Ascending aorta (tissue), 2 donors: ENCODE data around the gene ATG10. TPM values are rescaled to one million over a fixed set of nuclear protein-coding genes. Genes with fewer than 3 reads are reported as not detected.
A peak's percentile ranks its signal among the peaks of the same experiment; 100 is the strongest.
"Not testable (repeated sequence)": the region's sequence is repeated elsewhere in the genome, so short reads cannot be mapped to it uniquely, and the experiment has no call there.

Experiments
- DNase-seq, 2 donors: peaks; one replicate each; pipeline ENCODE4 v3.0.0-alpha.2; 2019; ENCODE audit warnings: low spot score in 2 of 2
- H3K27ac ChIP-seq, 2 donors: fragments of 200-600 bp; sonication (generic); one replicate each; pipeline ENCODE4 v1.5.1; 2016 to 2017; ENCODE audit warnings: mild to moderate bottlenecking in 1 of 2
- H3K27me3 ChIP-seq: fragments of 200-600 bp; sonication (generic); one replicate; pipeline ENCODE4 v1.5.1; 2017
- H3K36me3 ChIP-seq, 2 donors: fragments of 200-600 bp; sonication (generic); one replicate each; pipeline ENCODE4 v1.5.1; 2016
- H3K4me1 ChIP-seq, 2 donors: fragments of 200-600 bp; sonication (generic); one replicate each; pipeline ENCODE4 v1.5.1; 2016 to 2017; ENCODE audit warnings: mild to moderate bottlenecking in 1 of 2
- H3K4me3 ChIP-seq, 2 donors: fragments of 200-600 bp; sonication (generic); one replicate each; pipeline ENCODE4 v1.5.1; 2016 to 2017; ENCODE audit warnings: mild to moderate bottlenecking in 1 of 2
- H3K9me3 ChIP-seq, 2 donors: fragments of 200-600 bp; sonication (generic); one replicate each; pipeline ENCODE4 v1.5.1; 2016
- intact Hi-C: fragments of 100-400 bp; cut with DNase I; formaldehyde crosslinking; loops from one replicate; pipeline ENCODE4 v1.15.1; 2023
- total RNA-seq: library from RNA; depleted of rRNA; stranded (reverse); fragments of >200 nt; gene quantifications from one replicate; pipeline ENCODE4 v1.1.0, GENCODE V29; 2016
- TF ChIP-seq, protein P1 (sequence below), 3 experiments: fragments of 200-600 bp in 2 of 3; fragments of 450-650 bp in 1 of 3; sonication (generic) in 2 of 3; IDR thresholded peaks; one replicate each; pipeline ENCODE4 v1.5.1; 2016 to 2019; ENCODE audit warnings: antibody characterized with exemption in 3 of 3, mild to moderate bottlenecking in 1 of 3, moderate library complexity in 1 of 3

ATG10 gene
- total RNA-seq, 1 donor from 2014 or later = 8.4 TPM

DNA sequence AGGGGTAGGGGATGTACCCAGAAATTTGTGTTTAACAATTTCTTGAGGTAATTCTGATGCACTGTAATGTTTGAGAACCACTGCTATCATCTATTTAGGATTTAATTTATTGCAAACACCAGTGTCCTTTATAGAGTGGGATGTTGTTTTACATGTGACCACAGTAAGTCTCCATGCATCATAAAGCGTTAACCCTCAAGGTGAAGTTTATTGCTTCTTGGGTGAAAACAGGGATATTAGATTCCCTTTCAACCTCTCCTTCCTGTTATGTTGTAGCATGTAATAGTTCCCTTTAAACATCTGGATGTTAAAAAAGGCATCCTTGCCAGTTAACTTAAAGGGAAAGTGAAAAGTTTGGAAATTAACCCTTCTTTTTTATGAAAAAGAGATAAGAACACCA is 35.8 kb upstream of the ATG10 start:
- Histone ChIP-seq H3K27me3 (no peaks in the 10 kb centered on the region), H3K4me1 (no peaks in the 10 kb centered on the region), H3K27ac (no peak overlapping the region), H3K9me3 (no peaks in the 10 kb centered on the region), H3K4me3 (no peak overlapping the region), H3K36me3 (no peaks in the 10 kb centered on the region)
- intact Hi-C loops = no loop called here
- TF ChIP-seq, protein P1, sequence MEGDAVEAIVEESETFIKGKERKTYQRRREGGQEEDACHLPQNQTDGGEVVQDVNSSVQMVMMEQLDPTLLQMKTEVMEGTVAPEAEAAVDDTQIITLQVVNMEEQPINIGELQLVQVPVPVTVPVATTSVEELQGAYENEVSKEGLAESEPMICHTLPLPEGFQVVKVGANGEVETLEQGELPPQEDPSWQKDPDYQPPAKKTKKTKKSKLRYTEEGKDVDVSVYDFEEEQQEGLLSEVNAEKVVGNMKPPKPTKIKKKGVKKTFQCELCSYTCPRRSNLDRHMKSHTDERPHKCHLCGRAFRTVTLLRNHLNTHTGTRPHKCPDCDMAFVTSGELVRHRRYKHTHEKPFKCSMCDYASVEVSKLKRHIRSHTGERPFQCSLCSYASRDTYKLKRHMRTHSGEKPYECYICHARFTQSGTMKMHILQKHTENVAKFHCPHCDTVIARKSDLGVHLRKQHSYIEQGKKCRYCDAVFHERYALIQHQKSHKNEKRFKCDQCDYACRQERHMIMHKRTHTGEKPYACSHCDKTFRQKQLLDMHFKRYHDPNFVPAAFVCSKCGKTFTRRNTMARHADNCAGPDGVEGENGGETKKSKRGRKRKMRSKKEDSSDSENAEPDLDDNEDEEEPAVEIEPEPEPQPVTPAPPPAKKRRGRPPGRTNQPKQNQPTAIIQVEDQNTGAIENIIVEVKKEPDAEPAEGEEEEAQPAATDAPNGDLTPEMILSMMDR (IDR thresholded peaks at IDR 0.05) = no peak
- DNase-seq = no peak

DNA sequence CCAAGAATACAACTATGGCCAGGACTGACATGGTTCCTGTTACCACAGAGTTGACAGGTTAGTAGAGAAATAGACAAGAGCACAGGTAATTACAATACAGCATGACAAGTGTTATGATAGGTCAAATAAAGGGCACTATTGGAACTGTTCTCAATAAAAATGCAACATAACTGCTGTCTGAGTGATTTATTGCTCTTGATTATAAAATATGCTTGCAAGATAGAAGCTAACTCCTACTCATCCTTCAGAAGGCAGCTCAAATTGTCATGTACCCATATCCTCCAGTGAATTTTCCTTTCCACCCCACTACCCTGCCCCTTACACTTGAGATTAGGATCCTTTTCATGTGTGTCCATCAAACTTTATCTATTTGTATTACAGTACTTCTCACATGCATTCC is 35.1 kb upstream of the ATG10 start:
- H3K27ac ChIP-seq = no peak overlapping the region
- intact Hi-C loops = no loop called here
- H3K36me3 ChIP-seq = no peaks in the 10 kb centered on the region
- H3K4me1 ChIP-seq = no peaks in the 10 kb centered on the region
- H3K27me3 ChIP-seq = no peaks in the 10 kb centered on the region
- DNase-seq = no peak
- H3K4me3 ChIP-seq = no peak overlapping the region
- H3K9me3 ChIP-seq = no peaks in the 10 kb centered on the region
- TF ChIP-seq, protein P1 (IDR thresholded peaks at IDR 0.05) = no peak

DNA sequence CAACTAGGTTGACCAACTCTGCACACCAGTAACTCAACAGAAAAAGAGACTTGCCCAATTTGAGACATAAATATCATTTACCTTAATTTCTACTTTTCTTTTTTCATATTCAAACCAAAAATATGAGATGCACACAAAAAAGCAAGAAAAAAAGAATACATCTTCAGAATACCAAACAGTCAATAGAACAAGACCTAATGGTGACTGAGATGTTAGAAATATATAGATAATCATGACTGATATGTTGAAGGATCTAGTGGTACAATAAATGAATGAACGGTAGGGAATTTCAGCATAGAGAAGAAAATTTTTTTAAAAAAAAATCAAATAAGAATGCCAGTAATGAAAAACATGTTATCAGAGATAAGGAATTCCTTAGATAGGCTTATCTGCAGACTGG is 29.1 kb upstream of the ATG10 start:
- Histone ChIP-seq H3K4me1 (no peaks in the 10 kb centered on the region), H3K27ac (no peak overlapping the region), H3K27me3 (no peaks in the 10 kb centered on the region), H3K4me3 (no peak overlapping the region), H3K9me3 (peaks cover 0 to 18% of the 10 kb centered on the region in 2 donors), H3K36me3 (no peaks in the 10 kb centered on the region)
- no peak for DNase-seq
- intact Hi-C loops = no loop called here
- TF ChIP-seq, protein P1 (IDR thresholded peaks at IDR 0.05) = no peak

DNA sequence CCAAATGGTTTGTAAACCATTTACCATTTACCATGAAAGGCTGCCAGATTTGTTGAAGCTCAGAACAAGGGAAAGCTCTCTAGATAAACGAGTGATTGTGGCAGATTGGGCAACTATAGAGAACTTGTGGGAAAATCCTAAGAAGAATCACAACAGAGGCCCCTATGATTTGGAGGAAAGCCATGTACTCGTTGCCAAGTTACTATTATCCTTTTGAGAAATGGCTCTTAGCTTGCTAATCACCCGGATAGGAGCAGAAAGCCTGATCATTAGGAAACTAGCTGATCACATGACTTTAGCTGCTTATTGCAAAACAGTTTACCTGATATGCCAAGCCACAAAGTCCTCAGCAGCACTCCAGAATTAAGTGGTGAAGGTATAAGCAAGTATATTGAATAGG is 23.5 kb upstream of the ATG10 start:
- intact Hi-C loops = no loop called here

DNA sequence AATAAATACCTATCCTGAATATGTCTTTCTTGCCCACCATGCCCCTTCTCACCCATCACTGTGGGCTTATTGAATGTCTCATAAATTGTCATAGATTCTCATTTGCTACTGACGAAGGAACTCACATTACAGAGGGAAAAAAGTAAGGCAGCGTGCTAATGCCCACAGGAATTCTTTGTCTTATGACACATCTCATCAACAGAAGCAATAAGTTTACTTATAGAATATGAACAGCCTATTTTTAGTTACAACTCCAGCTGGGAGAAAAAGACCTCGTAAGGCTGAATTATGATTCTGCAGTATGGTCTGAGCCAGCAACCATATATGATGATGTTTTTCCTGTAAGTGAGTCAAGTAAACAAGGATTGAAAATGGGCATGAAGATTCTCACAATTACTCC is 22.4 kb upstream of the ATG10 start:
- no peak for DNase-seq
- intact Hi-C loops = no loop called here
- Histone ChIP-seq H3K36me3 (no peaks in the 10 kb centered on the region), H3K27ac (no peak overlapping the region), H3K4me1 (peaks cover 0 to 6% of the 10 kb centered on the region in 2 donors), H3K27me3 (no peaks in the 10 kb centered on the region), H3K9me3 (no peaks in the 10 kb centered on the region), H3K4me3 (no peak overlapping the region)
- TF ChIP-seq, protein P1 (IDR thresholded peaks at IDR 0.05) = no peak

More for the DNA sequence above, 23.5 kb upstream of the ATG10 start:
- no peaks in the 10 kb centered on the region for H3K27me3 ChIP-seq
- peaks cover 0 to 6% of the 10 kb centered on the region in 2 donors for H3K4me1 ChIP-seq
- peaks cover 0 to 5% of the 10 kb centered on the region in 2 donors for H3K9me3 ChIP-seq
- TF ChIP-seq, protein P1 (IDR thresholded peaks at IDR 0.05) = no peak
- no peak overlapping the region for H3K27ac ChIP-seq
- no peak for DNase-seq
- H3K36me3 ChIP-seq = no peaks in the 10 kb centered on the region
- no peak overlapping the region for H3K4me3 ChIP-seq

DNA sequence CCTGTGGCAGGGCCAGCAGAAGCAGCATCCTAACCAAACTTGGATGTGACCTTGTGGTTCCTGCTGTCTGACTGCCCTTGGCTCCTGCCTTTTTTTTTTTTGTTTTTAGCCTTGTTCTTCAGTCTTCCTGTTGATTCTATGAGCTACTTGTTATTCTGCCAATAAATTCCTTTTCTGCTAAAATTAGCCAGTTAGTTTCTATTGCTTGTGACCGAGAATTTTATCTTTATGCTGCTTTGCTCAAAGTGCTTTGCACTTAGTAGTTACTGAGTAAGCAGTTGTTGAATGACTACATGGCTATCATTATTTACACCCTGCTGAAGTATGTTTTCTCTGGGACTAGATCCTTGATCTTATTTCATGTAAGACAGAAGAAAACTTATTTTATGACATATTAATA is 20.8 kb upstream of the ATG10 start:
- Histone ChIP-seq H3K27ac (peak overlapping the region; percentile 55 to 79), H3K4me1 (peaks cover 0 to 6% of the 10 kb centered on the region in 2 donors), H3K4me3 (no peak overlapping the region), H3K9me3 (no peaks in the 10 kb centered on the region), H3K27me3 (no peaks in the 10 kb centered on the region), H3K36me3 (no peaks in the 10 kb centered on the region)
- no peak for DNase-seq
- TF ChIP-seq, protein P1 (IDR thresholded peaks at IDR 0.05) = no peak
- intact Hi-C loops = no loop called here

DNA sequence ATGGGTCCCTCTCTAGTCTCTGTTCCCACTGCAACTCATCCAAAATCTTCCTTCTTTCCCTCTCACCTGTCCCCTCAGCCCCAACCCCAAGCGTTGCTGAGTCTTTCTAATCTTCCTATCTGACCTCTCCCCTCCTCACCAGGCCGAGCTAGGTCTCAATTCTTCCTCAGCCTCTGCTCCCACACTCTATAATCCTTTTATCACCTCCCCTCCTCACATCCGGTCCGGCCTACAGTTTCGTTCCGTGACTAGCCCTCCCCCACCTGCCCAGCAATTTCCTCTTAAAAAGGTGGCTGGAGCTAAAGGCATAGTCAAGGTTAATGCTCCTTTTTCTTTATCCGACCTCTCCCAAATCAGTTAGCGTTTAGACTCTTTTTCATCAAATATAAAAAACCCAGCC is 17.0 kb upstream of the ATG10 start:
- H3K27ac ChIP-seq, H3K36me3 ChIP-seq, H3K27me3 ChIP-seq, intact Hi-C loops, H3K9me3 ChIP-seq, H3K4me3 ChIP-seq, H3K4me1 ChIP-seq, DNase-seq: not testable (repeated sequence)

DNA sequence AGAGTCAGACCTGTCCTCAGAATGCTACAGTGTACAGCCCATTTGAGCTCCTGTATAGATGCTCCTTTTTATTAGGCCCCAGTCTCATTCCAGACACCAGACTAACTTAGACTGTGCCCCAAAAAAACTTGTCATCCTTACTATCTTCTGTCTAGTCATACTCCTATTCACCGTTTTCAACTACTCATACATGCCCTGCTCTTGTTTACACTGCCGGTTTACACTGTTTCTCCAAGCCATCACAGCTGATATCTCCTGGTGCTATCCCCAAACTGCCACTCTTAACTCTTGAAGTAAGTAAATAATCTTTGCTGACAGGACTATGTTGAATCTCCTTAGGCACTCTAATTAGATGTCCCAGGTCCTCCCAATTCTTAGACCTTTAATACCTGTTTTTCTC is 13.7 kb upstream of the ATG10 start:
- H3K36me3 ChIP-seq, intact Hi-C loops, DNase-seq, H3K27ac ChIP-seq, H3K9me3 ChIP-seq, H3K4me3 ChIP-seq, H3K27me3 ChIP-seq, H3K4me1 ChIP-seq: not testable (repeated sequence)
